ENCODE measurements around the gene SORCS2. TPM values are rescaled to one million over a fixed set of nuclear protein-coding genes. Genes with fewer than 3 reads are reported as not detected.

The SORCS2 gene
- polyA plus RNA-seq, 1 of the 3 experiments (the other 2 are of a cell fraction) = 1.6 TPM

GRCh38 chr4:7248857-7249256 is 56.5 kb downstream of the SORCS2 start:
- Histone ChIP-seq H3K4me1 (ENCODE audit: control insufficient read depth in 1 of 2, insufficient read depth in 2 of 2, low read depth in 1 of 2, low read length in 1 of 2) (peaks cover 0 to 15% of the 10 kb centered on the region in 2 experiments; a peak in 1 of 4 replicates), H2AFZ (ENCODE audit: low read depth) (no peak overlapping the region), H3K4me3 (ENCODE audit: low read depth in 2 of 2, low read length in 1 of 2) (no peak overlapping the region; a peak in 1 of 4 replicates), H3K36me3 (replicated peaks in 1 of 2; ENCODE audit: control insufficient read depth in 1 of 2, insufficient read depth in 2 of 2, low read length in 1 of 2) (no peaks in the 10 kb centered on the region), H3F3A (replicated peaks; ENCODE audit: insufficient read depth) (no peaks in the 10 kb centered on the region), H3K27me3 (ENCODE audit: insufficient read depth) (no peaks in the 10 kb centered on the region), H3K4me2 (no peak overlapping the region), H3K9me3 (no peaks in the 10 kb centered on the region), H3K27ac (ENCODE audit: low read depth in 2 of 2, low read length in 1 of 2) (no peak overlapping the region), H4K20me1 (ENCODE audit: insufficient read depth) (no peaks in the 10 kb centered on the region), H3K9ac (no peak overlapping the region), H3K9me2 (no peaks in the 10 kb centered on the region), H3K79me2 (ENCODE audit: insufficient read depth) (no peaks in the 10 kb centered on the region)
- no peak for DNase-seq
- POLR2A ChIA-PET = no interaction called here
- CTCF ChIA-PET = no interaction called here
- TF ChIP-seq TCF12 (IDR thresholded peaks at IDR 0.05) (no peak), NRF1 (IDR thresholded peaks at IDR 0.05; ENCODE audit: low read depth, low read length) (no peak), PBX3 (IDR thresholded peaks at IDR 0.05) (no peak), RFX5 (IDR thresholded peaks at IDR 0.05; ENCODE audit: low read length) (no peak), CHD2 (IDR thresholded peaks at IDR 0.05; ENCODE audit: low read length, partially characterized antibody) (no peak), FOXM1 (IDR thresholded peaks at IDR 0.05; ENCODE audit: low read depth) (no peak), YY1 (IDR thresholded peaks at IDR 0.05; ENCODE audit: low read depth) (no peak), TEAD4 (IDR thresholded peaks at IDR 0.05; ENCODE audit: borderline replicate concordance, insufficient read depth) (no peak), FOSL2 (IDR thresholded peaks at IDR 0.05; ENCODE audit: borderline replicate concordance, low read depth) (no peak), GABPA (IDR thresholded peaks at IDR 0.05; ENCODE audit: low read depth) (no peak), POLR2AphosphoS5 (IDR thresholded peaks at IDR 0.05; ENCODE audit: low read depth, low read length) (no peak)
- TF ChIP-seq, protein P1, sequence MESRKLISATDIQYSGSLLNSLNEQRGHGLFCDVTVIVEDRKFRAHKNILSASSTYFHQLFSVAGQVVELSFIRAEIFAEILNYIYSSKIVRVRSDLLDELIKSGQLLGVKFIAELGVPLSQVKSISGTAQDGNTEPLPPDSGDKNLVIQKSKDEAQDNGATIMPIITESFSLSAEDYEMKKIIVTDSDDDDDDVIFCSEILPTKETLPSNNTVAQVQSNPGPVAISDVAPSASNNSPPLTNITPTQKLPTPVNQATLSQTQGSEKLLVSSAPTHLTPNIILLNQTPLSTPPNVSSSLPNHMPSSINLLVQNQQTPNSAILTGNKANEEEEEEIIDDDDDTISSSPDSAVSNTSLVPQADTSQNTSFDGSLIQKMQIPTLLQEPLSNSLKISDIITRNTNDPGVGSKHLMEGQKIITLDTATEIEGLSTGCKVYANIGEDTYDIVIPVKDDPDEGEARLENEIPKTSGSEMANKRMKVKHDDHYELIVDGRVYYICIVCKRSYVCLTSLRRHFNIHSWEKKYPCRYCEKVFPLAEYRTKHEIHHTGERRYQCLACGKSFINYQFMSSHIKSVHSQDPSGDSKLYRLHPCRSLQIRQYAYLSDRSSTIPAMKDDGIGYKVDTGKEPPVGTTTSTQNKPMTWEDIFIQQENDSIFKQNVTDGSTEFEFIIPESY (IDR thresholded peaks at IDR 0.05; ENCODE audit: borderline replicate concordance, low read depth) = no peak
- TF ChIP-seq, protein P2, sequence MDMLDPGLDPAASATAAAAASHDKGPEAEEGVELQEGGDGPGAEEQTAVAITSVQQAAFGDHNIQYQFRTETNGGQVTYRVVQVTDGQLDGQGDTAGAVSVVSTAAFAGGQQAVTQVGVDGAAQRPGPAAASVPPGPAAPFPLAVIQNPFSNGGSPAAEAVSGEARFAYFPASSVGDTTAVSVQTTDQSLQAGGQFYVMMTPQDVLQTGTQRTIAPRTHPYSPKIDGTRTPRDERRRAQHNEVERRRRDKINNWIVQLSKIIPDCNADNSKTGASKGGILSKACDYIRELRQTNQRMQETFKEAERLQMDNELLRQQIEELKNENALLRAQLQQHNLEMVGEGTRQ (IDR thresholded peaks at IDR 0.05; ENCODE audit: borderline replicate concordance, low read depth, low read length) = no peak
- 67% methylated on average over 1 of the region's 1 CpG for WGBS (ENCODE audit: low lambda C conversion rate)

- ChIA-PET POLR2A (no interaction called here), CTCF (interaction anchor here (0.6 to 1.3 kb wide), 3 partner anchors 8 to 57 kb away, joined by 3 to 4 read pairs (median 3); no protein-coding TSS in a partner anchor)
- H3K4me1 ChIP-seq (ENCODE audit: control insufficient read depth in 1 of 2, insufficient read depth in 2 of 2, low read depth in 1 of 2, low read length in 1 of 2) = peaks cover 0 to 22% of the 10 kb centered on the region in 2 experiments; a peak in 1 of 4 replicates
- no peak for TF ChIP-seq FOSL2 (IDR thresholded peaks at IDR 0.05; ENCODE audit: borderline replicate concordance, low read depth)
- TF ChIP-seq NFIC (IDR thresholded peaks at IDR 0.05; ENCODE audit: borderline replicate concordance) = no peak
- TF ChIP-seq RXRA (IDR thresholded peaks at IDR 0.05; ENCODE audit: borderline replicate concordance, low read depth) = no peak
- no peak overlapping the region for H3K4me3 ChIP-seq (ENCODE audit: low read depth in 2 of 2, low read length in 1 of 2)
- H3K9me2 ChIP-seq = no peaks in the 10 kb centered on the region
- 45% methylated on average over 4 of the region's 5 CpGs for WGBS (ENCODE audit: low lambda C conversion rate)
- no peaks in the 10 kb centered on the region for H4K20me1 ChIP-seq (ENCODE audit: insufficient read depth)
- no peaks in the 10 kb centered on the region for H3K36me3 ChIP-seq (replicated peaks in 1 of 2; ENCODE audit: control insufficient read depth in 1 of 2, insufficient read depth in 2 of 2, low read length in 1 of 2)
- no peak overlapping the region for H2AFZ ChIP-seq (ENCODE audit: low read depth)
- no peak overlapping the region for H3K27ac ChIP-seq (ENCODE audit: low read depth in 2 of 2, low read length in 1 of 2)
- no peak overlapping the region for H3K9ac ChIP-seq
- no peaks in the 10 kb centered on the region for H3K9me3 ChIP-seq
- DNase-seq = no peak
- H3K4me2 ChIP-seq = no peak overlapping the region
- no peaks in the 10 kb centered on the region for H3K79me2 ChIP-seq (ENCODE audit: insufficient read depth)
- no peaks in the 10 kb centered on the region for H3F3A ChIP-seq (replicated peaks; ENCODE audit: insufficient read depth)
- H3K27me3 ChIP-seq (ENCODE audit: insufficient read depth) = no peaks in the 10 kb centered on the region
Measured at GRCh38 chr4:7251321-7251720, 59.0 kb downstream of the SORCS2 start.

Data from SK-N-SH (cell line).